HCT116 (cell line): Measurements from ENCODE around the gene IRX2. TPM values are rescaled to one million over a fixed set of nuclear protein-coding genes. Genes with fewer than 3 reads are reported as not detected.

ENCODE experiments used
- ATAC-seq: fragments of 200-7000 bp; cut with Tn5 transposase; 2 replicates; pipeline ENCODE4 v1.9.1; 2020; ENCODE audit warnings: mild to moderate bottlenecking, moderate library complexity
- BruUV-seq: library from RNA; stranded (reverse); fragments of 400-500 nt; replicated peaks from 2 replicates; lab custom pipeline; 2021; lab: Mats Ljungman, UMichigan
- CTCF ChIA-PET: fragments of 300-600 bp; sonication (Branson Sonifier 250); formaldehyde crosslinking; loops from one replicate; lab custom pipeline; 2021; ENCODE audit warnings: antibody characterized with exemption; lab: Charles Lee
- POLR2A ChIA-PET: fragments of 300-600, 350-600 bp; sonication (Branson Sonifier 250); formaldehyde crosslinking; loops from one replicate; lab custom pipeline; 2021; ENCODE audit warnings: antibody characterized with exemption; lab: Charles Lee
- RAD21 ChIA-PET, 2 experiments: fragments of 300-600 bp; sonication (Branson Sonifier 250); formaldehyde crosslinking; loops; one replicate each; lab custom pipeline; 2023; ENCODE audit warnings: low total read pairs in 2 of 2; ENCODE audit not compliant: uncharacterized antibody in 2 of 2, unreplicated experiment in 2 of 2, low non-redundant PET in 1 of 2; lab: Charles Lee
- DNase-seq: peaks from one replicate; pipeline ENCODE4 v3.0.0-alpha.2; 2010; ENCODE audit warnings: low read depth, low spot score
- H2AFZ ChIP-seq: fragments of 200-600 bp; shearing (Covaris generic), sonication (generic); 2 replicates; pipeline ENCODE4 v1.6.1; 2017; ENCODE audit warnings: low read depth, mixed run types, mixed read lengths, antibody characterized with exemption, low read length; ENCODE audit not compliant: poor library complexity, severe bottlenecking
- H3K27ac ChIP-seq: 2 replicates; pipeline ENCODE4 v1.5.1; 2012; ENCODE audit warnings: low read depth, low read length
- H3K27me3 ChIP-seq: fragments of 200-600 bp; sonication (generic); 2 replicates; pipeline ENCODE4 v1.6.1; 2016; ENCODE audit warnings: mixed run types, low read length, mixed read lengths; ENCODE audit not compliant: insufficient read depth
- H3K36me3 ChIP-seq, 2 experiments: fragments of 200-500 bp in 1 of 2; fragments of 200-600 bp in 1 of 2; sonication (Bioruptor generic) in 1 of 2; sonication (generic) in 1 of 2; 2 replicates each; pipeline versions ENCODE4 v1.5.1 to v1.6.1; 2014 to 2016; ENCODE audit warnings: low read length in 2 of 2, inconsistent platforms in 1 of 2, mixed read lengths in 1 of 2, mixed run types in 1 of 2; ENCODE audit not compliant: insufficient read depth in 2 of 2, control insufficient read depth in 1 of 2
- H3K4me1 ChIP-seq, 2 experiments: fragments of 200-600 bp in 1 of 2; sonication (generic) in 1 of 2; 2 replicates each; pipeline versions ENCODE4 v1.5.1 to v1.6.1; 2012 to 2017; ENCODE audit warnings: low read length in 2 of 2, inconsistent platforms in 1 of 2, mild to moderate bottlenecking in 1 of 2, mixed read lengths in 1 of 2, mixed run types in 1 of 2, moderate library complexity in 1 of 2; ENCODE audit not compliant: insufficient read depth in 2 of 2, control insufficient read depth in 1 of 2
- H3K4me2 ChIP-seq: fragments of 200-600 bp; sonication (generic); 2 replicates; pipeline ENCODE4 v1.6.1; 2017; ENCODE audit warnings: mixed run types, low read length, mixed read lengths
- H3K4me3 ChIP-seq, 2 experiments: fragments of 200-600 bp in 1 of 2; sonication (generic) in 1 of 2; replicated peaks in 1 of 2; 2 replicates each; pipeline ENCODE4 v1.5.1; 2011 to 2016; ENCODE audit warnings: low read length in 2 of 2, control low read depth in 1 of 2, low read depth in 1 of 2, mild to moderate bottlenecking in 1 of 2, mixed read lengths in 1 of 2, mixed run types in 1 of 2
- H3K79me2 ChIP-seq: fragments of 200-600 bp; sonication (generic); 2 replicates; pipeline ENCODE4 v1.6.1; 2017; ENCODE audit warnings: mild to moderate bottlenecking, mixed run types, low read length, moderate library complexity, mixed read lengths; ENCODE audit not compliant: insufficient read depth
- H3K9ac ChIP-seq: fragments of 200-600 bp; sonication (generic); 2 replicates; pipeline ENCODE4 v1.6.1; 2016; ENCODE audit warnings: low read length, mixed read lengths
- H3K9me2 ChIP-seq: fragments of 200-600 bp; sonication (generic), shearing (Covaris generic); 2 replicates; pipeline ENCODE4 v1.6.1; 2017; ENCODE audit warnings: mixed run types, mild to moderate bottlenecking, moderate library complexity; ENCODE audit not compliant: insufficient read depth
- H3K9me3 ChIP-seq, 2 experiments: fragments of 200-500 bp in 1 of 2; fragments of 200-600 bp in 1 of 2; sonication (Bioruptor generic) in 1 of 2; sonication (generic) in 1 of 2; 2 replicates each; pipeline ENCODE4 v1.6.1; 2014 to 2017; ENCODE audit warnings: low read length in 2 of 2, mixed read lengths in 2 of 2, inconsistent platforms in 1 of 2, low read depth in 1 of 2, mild to moderate bottlenecking in 1 of 2, mixed run types in 1 of 2, moderate library complexity in 1 of 2; ENCODE audit not compliant: control insufficient read depth in 1 of 2, insufficient read depth in 1 of 2
- H4K20me1 ChIP-seq: fragments of 200-600 bp; sonication (generic), shearing (Covaris generic); 2 replicates; pipeline ENCODE4 v1.6.1; 2017; ENCODE audit warnings: mixed run types, mild to moderate bottlenecking, moderate library complexity; ENCODE audit not compliant: insufficient read depth
- CBX3 ChIP-seq: IDR thresholded peaks from 2 replicates; pipeline ENCODE4 v1.6.1; 2012; ENCODE audit warnings: low read depth
- CEBPB ChIP-seq: IDR thresholded peaks from 2 replicates; pipeline ENCODE4 v1.6.1; 2012; ENCODE audit warnings: low read depth
- ELF1 ChIP-seq: IDR thresholded peaks from 2 replicates; pipeline ENCODE4 v1.6.1; 2012; ENCODE audit warnings: low read depth, borderline replicate concordance
- EZH2phosphoT487 ChIP-seq: fragments of 200-600 bp; IDR thresholded peaks from 2 replicates; pipeline ENCODE4 v1.6.1; 2018; ENCODE audit warnings: antibody characterized with exemption, borderline replicate concordance
- FOSL1 ChIP-seq: IDR thresholded peaks from 2 replicates; pipeline ENCODE4 v1.6.1; 2012; ENCODE audit warnings: low read depth
- JUND ChIP-seq: IDR thresholded peaks from 2 replicates; pipeline ENCODE4 v1.6.1; 2012
- POLR2A ChIP-seq: IDR thresholded peaks from 2 replicates; pipeline ENCODE4 v1.7.0; 2011; ENCODE audit warnings: borderline replicate concordance; ENCODE audit not compliant: insufficient read depth, insufficient read length; ENCODE audit errors: extremely low read depth
- POLR2AphosphoS5 ChIP-seq: IDR thresholded peaks from 2 replicates; pipeline ENCODE4 v1.6.1; 2011; ENCODE audit warnings: mild to moderate bottlenecking, low read depth, low read length, moderate library complexity
- SIN3A ChIP-seq: IDR thresholded peaks from 2 replicates; pipeline ENCODE4 v1.6.1; 2012; ENCODE audit warnings: low read depth
- ZBTB33 ChIP-seq: IDR thresholded peaks from 2 replicates; pipeline ENCODE4 v1.6.1; 2011; ENCODE audit warnings: mild to moderate bottlenecking, low read length, moderate library complexity; ENCODE audit not compliant: insufficient replicate concordance; ENCODE audit errors: extremely low read depth
- ZNF274 ChIP-seq: fragments of 200-500 bp; sonication (Bioruptor generic); IDR thresholded peaks from 2 replicates; pipeline ENCODE4 v1.6.1; 2014; ENCODE audit warnings: mild to moderate bottlenecking, low read depth, low read length, inconsistent platforms
- intact Hi-C: fragments of 100-400 bp; cut with micrococcal nuclease; formaldehyde crosslinking; loops from 2 replicates; pipeline ENCODE4 v1.10.0; 2022
- total RNA-seq: library from RNA; stranded (reverse); gene quantifications from one replicate; pipeline ENCODE4 v1.2.1, GENCODE V29; 2021; ENCODE audit not compliant: unreplicated experiment

IRX2 gene
- total RNA-seq, 1 experiment from 2014 or later = not detected

GRCh38 chr5:2750758-2751464 lies 566 bp downstream of the IRX2 start:
- H3K4me3 ChIP-seq = no peak overlapping the region
- H3K36me3 ChIP-seq = no peaks in the 10 kb centered on the region
- no peak overlapping the region for H3K27ac ChIP-seq
- no peaks in the 10 kb centered on the region for H4K20me1 ChIP-seq
- CTCF ChIA-PET = no interaction called here
- H3K79me2 ChIP-seq = no peaks in the 10 kb centered on the region
- no peak overlapping the region for H3K4me2 ChIP-seq
- H2AFZ ChIP-seq = no peak overlapping the region
- intact Hi-C loops = no loop called here
- peaks cover 0 to 11% of the 10 kb centered on the region in 2 experiments; a peak in 2 of 4 replicates for H3K9me3 ChIP-seq
- TF ChIP-seq EZH2phosphoT487 = no peak
- TF ChIP-seq ZBTB33 = no peak
- no peak for TF ChIP-seq SIN3A
- no peak for TF ChIP-seq JUND
- no peak for TF ChIP-seq FOSL1
- TF ChIP-seq POLR2A = no peak
- no peak for TF ChIP-seq ZNF274
- TF ChIP-seq ELF1 = no peak
- no peak for TF ChIP-seq CBX3
- no peak for TF ChIP-seq POLR2AphosphoS5
- no peak for TF ChIP-seq CEBPB
- TF ChIP-seq, all 23 proteins: peak for 0
- Histone ChIP-seq H3K9me2 (no peaks in the 10 kb centered on the region), H3K27me3 (no peaks in the 10 kb centered on the region), H3K9ac (no peak overlapping the region), H3K4me1 (no peaks in the 10 kb centered on the region)
- no TSS peak for BruUV-seq
- no peak for DNase-seq
- ATAC-seq = no peak
- RAD21 ChIA-PET = no interaction called here
- POLR2A ChIA-PET = no interaction called here
